Tibial nerve (tissue), 3 donors: ENCODE measurements around the gene GPR21.

Source experiments
- POLR2A ChIP-seq, 2 donors: fragments of 450-650 bp; IDR thresholded peaks; one replicate each; pipeline ENCODE4 v1.6.1; 2017; ENCODE audit warnings: antibody characterized with exemption in 2 of 2, mild to moderate bottlenecking in 2 of 2, moderate library complexity in 2 of 2
- TF ChIP-seq, protein P1 (sequence below), 5 experiments: fragments of 200-600 bp in 3 of 5; fragments of 450-650 bp in 2 of 5; sonication (generic) in 3 of 5; IDR thresholded peaks; one replicate each; pipeline ENCODE4 v1.5.1; 2016 to 2019; ENCODE audit warnings: antibody characterized with exemption in 5 of 5, mild to moderate bottlenecking in 3 of 5, moderate library complexity in 2 of 5

DNA sequence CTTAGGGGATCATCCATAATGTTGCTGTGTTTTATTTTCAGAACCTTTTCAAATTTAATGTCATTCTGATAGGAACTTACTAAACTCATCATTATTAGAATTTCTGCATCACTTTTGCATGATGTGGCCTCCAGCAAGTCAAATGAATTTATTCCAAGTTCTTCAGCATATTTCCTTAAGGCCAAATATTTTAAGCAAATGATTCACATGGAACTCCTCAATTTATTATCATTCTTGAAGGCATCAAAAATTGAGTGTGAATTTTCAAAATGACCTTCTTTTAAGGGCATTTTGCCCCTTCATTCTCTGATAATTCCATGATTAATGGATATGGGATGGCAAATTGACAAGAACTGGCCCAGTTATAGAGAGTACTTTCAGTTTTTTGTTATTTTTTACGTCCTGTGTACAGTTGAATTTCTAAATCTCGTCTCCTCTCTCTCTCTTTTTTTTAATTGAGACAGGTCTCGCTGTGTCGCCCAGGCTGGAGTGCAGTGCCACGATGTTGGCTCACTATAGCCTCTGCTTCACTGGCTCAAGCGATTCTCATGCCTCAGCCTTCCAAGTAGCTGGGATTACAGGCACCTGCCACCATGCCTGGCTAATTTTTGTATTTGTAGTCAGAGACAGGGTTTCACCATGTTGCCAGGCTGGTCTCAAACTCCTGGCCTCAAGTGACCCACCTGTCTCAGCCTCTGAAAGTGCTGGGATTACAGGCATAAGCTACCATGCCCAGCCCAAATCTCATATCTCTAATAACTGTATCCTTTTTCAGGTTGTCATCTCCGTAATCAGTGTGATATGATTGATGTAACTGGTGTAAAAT, 29.1 kb downstream of the GPR21 start:
- TF ChIP-seq, protein P1, sequence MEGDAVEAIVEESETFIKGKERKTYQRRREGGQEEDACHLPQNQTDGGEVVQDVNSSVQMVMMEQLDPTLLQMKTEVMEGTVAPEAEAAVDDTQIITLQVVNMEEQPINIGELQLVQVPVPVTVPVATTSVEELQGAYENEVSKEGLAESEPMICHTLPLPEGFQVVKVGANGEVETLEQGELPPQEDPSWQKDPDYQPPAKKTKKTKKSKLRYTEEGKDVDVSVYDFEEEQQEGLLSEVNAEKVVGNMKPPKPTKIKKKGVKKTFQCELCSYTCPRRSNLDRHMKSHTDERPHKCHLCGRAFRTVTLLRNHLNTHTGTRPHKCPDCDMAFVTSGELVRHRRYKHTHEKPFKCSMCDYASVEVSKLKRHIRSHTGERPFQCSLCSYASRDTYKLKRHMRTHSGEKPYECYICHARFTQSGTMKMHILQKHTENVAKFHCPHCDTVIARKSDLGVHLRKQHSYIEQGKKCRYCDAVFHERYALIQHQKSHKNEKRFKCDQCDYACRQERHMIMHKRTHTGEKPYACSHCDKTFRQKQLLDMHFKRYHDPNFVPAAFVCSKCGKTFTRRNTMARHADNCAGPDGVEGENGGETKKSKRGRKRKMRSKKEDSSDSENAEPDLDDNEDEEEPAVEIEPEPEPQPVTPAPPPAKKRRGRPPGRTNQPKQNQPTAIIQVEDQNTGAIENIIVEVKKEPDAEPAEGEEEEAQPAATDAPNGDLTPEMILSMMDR (IDR thresholded peaks at IDR 0.05), result no peak
- no peak for TF ChIP-seq POLR2A (IDR thresholded peaks at IDR 0.05)
